ENCODE results near the gene CLEC14A. TPM values are rescaled to one million over a fixed set of nuclear protein-coding genes. Genes with fewer than 3 reads are reported as not detected.

The CLEC14A gene
- total RNA-seq, 1 experiment from 2014 or later, result not detected

GRCh38 chr14:38282936-38283335 is 27.0 kb upstream of the CLEC14A start:
- H3K36me3 Mint-ChIP-seq (ENCODE audit: insufficient read depth, unreplicated experiment), result no peaks in the 10 kb centered on the region
- no peak for TF ChIP-seq CTCF (IDR thresholded peaks at IDR 0.05; ENCODE audit: unreplicated experiment)
- BruUV-seq (replicated peaks), result no TSS peak
- no peaks in the 10 kb centered on the region for H3K4me1 Mint-ChIP-seq (ENCODE audit: low read depth, unreplicated experiment)
- no peaks in the 10 kb centered on the region for H3K27me3 Mint-ChIP-seq (ENCODE audit: unreplicated experiment)
- H3K4me3 Mint-ChIP-seq (ENCODE audit: low read depth, unreplicated experiment), result no peak overlapping the region
- peaks cover 3% of the 10 kb centered on the region for H3K9me3 Mint-ChIP-seq (ENCODE audit: low read depth, unreplicated experiment)
- no peak for DNase-seq
- CTCF ChIA-PET, result no interaction called here
- H3K27ac Mint-ChIP-seq (ENCODE audit: unreplicated experiment), result no peak overlapping the region
- intact Hi-C loops (cut with micrococcal nuclease; ENCODE audit: unreplicated experiment), result no loop called here

GRCh38 chr14:38280081-38280480 is 24.2 kb upstream of the CLEC14A start:
- Mint-ChIP-seq H3K27ac (ENCODE audit: unreplicated experiment) (no peak overlapping the region), H3K27me3 (ENCODE audit: unreplicated experiment) (no peaks in the 10 kb centered on the region), H3K4me3 (ENCODE audit: low read depth, unreplicated experiment) (no peak overlapping the region), H3K9me3 (ENCODE audit: low read depth, unreplicated experiment) (peaks cover 3% of the 10 kb centered on the region), H3K4me1 (ENCODE audit: low read depth, unreplicated experiment) (no peaks in the 10 kb centered on the region), H3K36me3 (ENCODE audit: insufficient read depth, unreplicated experiment) (no peaks in the 10 kb centered on the region)
- intact Hi-C loops (cut with micrococcal nuclease; ENCODE audit: unreplicated experiment), result no loop called here
- no TSS peak for BruUV-seq (replicated peaks)
- CTCF ChIA-PET, result no interaction called here
- no peak for DNase-seq
- no peak for TF ChIP-seq CTCF (IDR thresholded peaks at IDR 0.05; ENCODE audit: unreplicated experiment)

GRCh38 chr14:38279572-38279971 is 23.7 kb upstream of the CLEC14A start:
- Mint-ChIP-seq H3K27ac (ENCODE audit: unreplicated experiment) (no peak overlapping the region), H3K27me3 (ENCODE audit: unreplicated experiment) (no peaks in the 10 kb centered on the region), H3K4me3 (ENCODE audit: low read depth, unreplicated experiment) (no peak overlapping the region), H3K36me3 (ENCODE audit: insufficient read depth, unreplicated experiment) (no peaks in the 10 kb centered on the region), H3K9me3 (ENCODE audit: low read depth, unreplicated experiment) (peaks cover 3% of the 10 kb centered on the region), H3K4me1 (ENCODE audit: low read depth, unreplicated experiment) (no peaks in the 10 kb centered on the region)
- TF ChIP-seq CTCF (IDR thresholded peaks at IDR 0.05; ENCODE audit: unreplicated experiment), result no peak
- intact Hi-C loops (cut with micrococcal nuclease; ENCODE audit: unreplicated experiment), result no loop called here
- CTCF ChIA-PET, result no interaction called here
- DNase-seq, result no peak
- no TSS peak for BruUV-seq (replicated peaks)

GRCh38 chr14:38278035-38278434 is 22.1 kb upstream of the CLEC14A start:
- intact Hi-C loops (cut with micrococcal nuclease; ENCODE audit: unreplicated experiment), result no loop called here
- TF ChIP-seq CTCF (IDR thresholded peaks at IDR 0.05; ENCODE audit: unreplicated experiment), result no peak
- no peaks in the 10 kb centered on the region for H3K4me1 Mint-ChIP-seq (ENCODE audit: low read depth, unreplicated experiment)
- BruUV-seq (replicated peaks), result no TSS peak
- H3K27ac Mint-ChIP-seq (ENCODE audit: unreplicated experiment), result no peak overlapping the region
- DNase-seq, result no peak
- no peak overlapping the region for H3K4me3 Mint-ChIP-seq (ENCODE audit: low read depth, unreplicated experiment)
- H3K36me3 Mint-ChIP-seq (ENCODE audit: insufficient read depth, unreplicated experiment), result no peaks in the 10 kb centered on the region
- CTCF ChIA-PET, result no interaction called here
- H3K27me3 Mint-ChIP-seq (ENCODE audit: unreplicated experiment), result no peaks in the 10 kb centered on the region
- no peaks in the 10 kb centered on the region for H3K9me3 Mint-ChIP-seq (ENCODE audit: low read depth, unreplicated experiment)

- intact Hi-C loops (cut with micrococcal nuclease; ENCODE audit: unreplicated experiment), result no loop called here
- Mint-ChIP-seq H3K4me1 (ENCODE audit: low read depth, unreplicated experiment) (no peaks in the 10 kb centered on the region), H3K4me3 (ENCODE audit: low read depth, unreplicated experiment) (no peak overlapping the region), H3K9me3 (ENCODE audit: low read depth, unreplicated experiment) (peaks cover 3% of the 10 kb centered on the region), H3K27ac (ENCODE audit: unreplicated experiment) (no peak overlapping the region), H3K36me3 (ENCODE audit: insufficient read depth, unreplicated experiment) (no peaks in the 10 kb centered on the region), H3K27me3 (ENCODE audit: unreplicated experiment) (no peaks in the 10 kb centered on the region)
- no peak for TF ChIP-seq CTCF (IDR thresholded peaks at IDR 0.05; ENCODE audit: unreplicated experiment)
- CTCF ChIA-PET, result no interaction called here
- no peak for DNase-seq
- no TSS peak for BruUV-seq (replicated peaks)
Measured at GRCh38 chr14:38262844-38263243, 7.0 kb upstream of the CLEC14A start.
